CD4-positive, alpha-beta T cell treated with Interleukin-6 at 100 ng/mL for 8 hours (primary cell): ENCODE results near the gene VSIG4.

ENCODE experiments used
- DNase-seq: peaks from one replicate; pipeline ENCODE4 v3.0.0-alpha.2; 2020; ENCODE audit warnings: mixed read lengths, low spot score

The VSIG4 gene

DNA sequence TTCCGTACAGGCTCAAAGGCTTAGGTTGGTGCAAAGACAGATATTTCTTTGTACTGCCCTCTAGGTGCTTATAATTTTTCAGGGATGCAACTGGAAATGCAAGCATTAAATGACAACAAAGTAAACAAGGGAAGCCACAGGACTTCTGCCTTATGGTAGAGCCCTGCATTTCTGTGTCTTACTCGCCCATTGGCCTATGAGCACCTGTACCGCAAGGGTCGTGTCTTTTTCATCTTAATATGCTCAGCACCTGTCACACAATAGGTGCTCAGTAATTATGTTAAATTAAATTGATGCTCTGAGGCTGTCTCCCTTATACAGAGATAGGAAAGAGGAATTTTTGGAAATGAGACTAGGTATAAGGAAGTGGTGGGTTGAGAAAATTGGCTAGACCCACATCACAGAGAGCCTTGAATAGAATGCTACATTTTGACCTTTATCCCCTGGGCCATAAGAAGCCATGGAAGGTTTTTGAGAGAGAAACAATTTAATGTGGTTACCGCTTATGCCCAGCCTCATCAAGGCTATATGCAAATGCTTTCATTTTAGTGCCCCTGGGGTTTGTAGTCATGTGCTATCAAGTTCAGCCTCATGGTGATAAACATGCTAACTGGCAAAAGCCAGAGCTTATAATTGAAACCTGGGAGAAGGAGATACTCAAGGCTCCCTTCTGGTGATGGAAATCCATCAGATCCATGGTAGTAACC, 16.3 kb downstream of the VSIG4 start:
- no peak for DNase-seq

GRCh38 chrX:66022632-66023384, 17.1 kb downstream of the VSIG4 start:
- DNase-seq, result no peak

- DNase-seq, result no peak
Observed at GRCh38 chrX:66021765-66022631, 17.9 kb downstream of the VSIG4 start.

DNA sequence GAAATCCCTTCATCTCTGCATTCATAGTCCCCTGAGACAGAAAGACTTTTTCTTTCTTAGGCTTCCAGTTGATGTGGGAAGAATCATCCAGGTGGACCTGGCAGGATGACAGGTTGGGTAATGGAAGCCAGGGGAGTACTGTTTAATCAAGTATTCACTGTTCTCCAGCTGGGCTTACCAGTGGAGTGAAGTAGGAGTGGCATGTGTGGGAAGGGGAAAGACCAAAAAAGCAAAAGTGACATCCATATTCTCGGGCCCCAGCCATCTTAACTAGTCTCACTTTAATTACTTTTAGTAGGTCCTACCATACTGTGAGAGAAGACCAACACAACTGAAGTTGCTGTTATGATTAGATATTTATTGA, 18.5 kb downstream of the VSIG4 start:
- no peak for DNase-seq

GRCh38 chrX:66020631-66021334, 19.1 kb downstream of the VSIG4 start:
- DNase-seq, result no peak

- no peak for DNase-seq
Observed at GRCh38 chrX:66019974-66020373, 19.9 kb downstream of the VSIG4 start.

DNA sequence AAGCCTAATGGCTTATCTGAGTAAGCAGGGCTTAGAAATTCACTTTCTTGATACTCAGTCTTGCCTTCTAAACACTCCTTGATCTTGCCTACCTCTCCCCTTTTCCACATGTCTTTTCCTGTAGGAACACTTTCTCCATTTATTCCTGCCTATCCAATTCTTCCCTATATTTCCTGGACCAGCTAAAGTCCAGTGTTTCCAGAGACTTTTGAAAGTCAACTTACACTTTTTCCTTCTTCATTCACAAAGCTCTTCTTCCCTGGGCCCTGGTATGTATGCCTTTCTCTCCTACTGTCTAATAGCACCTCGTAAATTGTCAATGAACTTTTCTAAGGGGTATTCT, 20.6 kb downstream of the VSIG4 start:
- DNase-seq, result no peak

DNA sequence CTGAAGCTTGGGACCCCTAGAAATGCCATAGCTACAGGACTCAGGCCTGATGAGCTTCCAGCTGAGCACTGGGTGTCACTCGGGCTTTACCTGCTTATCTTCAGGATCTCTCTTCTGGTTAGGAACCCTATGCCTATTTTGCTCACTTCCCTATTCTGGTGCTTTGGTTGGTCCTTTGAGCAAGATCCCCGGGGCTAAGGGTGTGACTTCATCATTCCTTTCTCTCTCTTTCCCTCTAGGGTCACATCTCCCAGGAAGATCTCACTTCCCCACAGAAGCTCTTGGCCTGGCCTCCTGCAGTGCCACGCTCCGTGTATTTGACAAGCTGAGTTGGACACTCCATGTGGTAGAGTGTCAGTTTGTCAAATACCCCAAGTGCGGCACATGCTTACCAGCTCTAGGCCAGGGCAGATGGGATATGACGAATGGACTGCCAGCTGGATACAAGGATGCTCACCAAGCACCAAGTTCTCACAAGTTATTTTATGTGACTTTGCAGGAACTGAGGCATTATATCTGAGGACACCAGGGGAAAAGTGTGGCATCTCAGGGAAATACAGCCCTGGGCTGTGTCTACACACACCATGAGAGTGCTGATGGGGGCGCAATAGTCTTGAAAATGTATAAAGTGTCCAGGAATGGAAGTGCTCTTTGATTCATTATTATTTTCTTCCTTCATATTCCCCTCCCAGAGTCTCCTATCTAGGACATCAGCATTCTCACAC, 21.1 kb downstream of the VSIG4 start:
- DNase-seq, result no peak

- no peak for DNase-seq
Observed at GRCh38 chrX:66017659-66018170, 22.2 kb downstream of the VSIG4 start.

DNA sequence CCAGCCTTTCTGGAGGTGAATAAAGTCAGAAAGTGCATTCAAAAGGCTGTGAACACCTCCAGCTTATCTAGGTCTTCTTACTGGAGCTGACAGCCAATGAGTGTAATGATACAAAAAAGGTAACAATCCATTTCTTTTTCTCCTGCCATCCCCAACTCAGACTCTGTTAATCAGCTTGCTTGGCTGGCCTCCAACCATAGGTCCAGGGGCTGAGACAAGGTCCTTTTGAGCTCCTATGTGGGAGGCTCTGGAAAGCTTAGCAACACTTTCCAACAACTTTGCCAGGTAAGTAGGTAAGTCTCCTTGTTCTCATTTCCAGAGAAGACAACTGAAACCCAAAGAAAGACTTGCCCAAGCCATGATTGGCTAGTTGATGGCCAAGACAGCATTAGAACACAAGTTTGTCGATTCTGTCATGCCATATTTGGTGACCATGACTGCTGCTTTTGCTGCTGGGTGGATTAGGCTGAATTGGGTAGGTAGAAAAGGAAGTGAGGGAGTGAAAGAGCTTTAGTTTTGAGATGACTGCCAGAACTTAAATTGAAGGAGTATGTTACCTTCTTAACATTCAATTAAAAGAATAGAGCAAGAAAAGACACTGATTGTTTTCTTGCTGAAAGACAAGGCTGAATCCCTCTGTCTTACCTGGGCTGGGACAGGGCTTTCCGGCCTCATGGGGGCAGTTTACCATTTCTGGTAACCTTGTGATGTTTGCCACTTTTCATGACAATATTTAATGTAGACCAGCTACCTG, 22.8 kb downstream of the VSIG4 start:
- no peak for DNase-seq

GRCh38 chrX:66015900-66016689, 23.8 kb downstream of the VSIG4 start:
- DNase-seq, result no peak

- peak; percentile 29 for DNase-seq
Observed at GRCh38 chrX:66015152-66015831, 24.6 kb downstream of the VSIG4 start.

GRCh38 chrX:66014556-66014955, 25.3 kb downstream of the VSIG4 start:
- no peak for DNase-seq

DNA sequence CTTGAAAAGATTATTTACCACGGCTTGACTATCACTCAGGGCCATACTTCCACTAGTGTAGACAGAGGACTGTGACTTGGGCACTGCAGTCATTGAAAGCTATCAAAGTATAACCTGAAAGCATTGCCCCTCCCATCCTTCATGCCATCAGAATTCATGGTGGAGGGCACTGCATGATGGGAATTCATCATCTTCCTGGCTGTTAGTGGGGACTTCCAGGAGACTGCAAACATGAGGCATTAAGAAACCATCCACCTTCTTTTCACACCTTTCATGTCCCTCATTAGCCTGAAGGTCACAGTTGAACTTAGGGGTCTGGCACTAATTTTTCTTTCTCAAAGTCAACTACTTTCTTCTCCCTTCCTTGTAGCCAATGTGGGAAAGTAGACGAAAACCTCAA, 25.8 kb downstream of the VSIG4 start:
- DNase-seq, result no peak

- no peak for DNase-seq
Observed at GRCh38 chrX:66013194-66013816, 26.6 kb downstream of the VSIG4 start.

- peak; percentile 21 for DNase-seq
Observed at GRCh38 chrX:66012094-66012534, 27.8 kb downstream of the VSIG4 start.

DNA sequence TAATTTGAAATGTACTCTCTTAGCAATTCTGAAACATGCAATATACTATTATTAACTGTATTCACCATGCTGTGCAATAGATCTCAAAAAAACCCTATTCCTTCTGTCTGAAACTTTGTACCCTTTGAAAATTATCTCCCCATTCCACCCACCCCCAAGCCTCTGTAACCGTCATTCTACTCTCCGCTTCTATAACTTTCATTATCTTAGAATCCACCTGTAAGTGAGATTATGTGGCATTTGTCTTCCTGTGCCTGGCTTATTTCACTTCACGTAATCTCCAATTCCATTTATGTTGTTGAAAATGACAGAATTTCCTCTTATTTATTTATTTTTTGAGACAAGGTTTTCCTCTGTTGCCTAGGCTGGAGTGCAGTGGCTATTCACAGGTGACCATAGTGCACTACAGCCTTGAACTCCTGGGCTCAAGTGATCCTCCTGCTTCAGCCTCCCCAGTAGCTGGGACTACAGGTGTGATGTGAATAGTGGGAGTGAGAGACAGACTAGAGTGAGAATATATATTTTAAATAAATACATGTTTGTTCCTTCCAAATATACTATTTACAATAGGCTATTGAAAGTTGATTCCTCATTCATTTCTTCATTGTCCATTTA, 30.5 kb downstream of the VSIG4 start:
- DNase-seq, result no peak

- DNase-seq, result no peak
Observed at GRCh38 chrX:66008328-66008970, 31.4 kb downstream of the VSIG4 start.
